ENCODE measurements around the gene CBX3. TPM values are rescaled to one million over a fixed set of nuclear protein-coding genes. Genes with fewer than 3 reads are reported as not detected.

CBX3 gene
- total and polyA plus RNA-seq, 7 donors = 58.1 to 101 (median 94.9) TPM

- peaks cover 0 to 5% (median 0%) of the 10 kb centered on the region in 4 donors for H3K9me3 ChIP-seq
- no peaks in the 10 kb centered on the region for H3K4me1 ChIP-seq
- intact Hi-C loops (cut with DNase I) = no loop called here
- no peak overlapping the region for H3K27ac ChIP-seq
- DNase-seq = no peak
- WGBS, 2 donors = 61 to 72% methylated on average over 5 of the region's 5 CpGs
- no peak overlapping the region for H3K4me3 ChIP-seq
- no peak for TF ChIP-seq EP300 (IDR thresholded peaks at IDR 0.05)
- TF ChIP-seq POLR2AphosphoS5 (IDR thresholded peaks at IDR 0.05) = no peak
- peaks cover 0 to 8% (median 4%) of the 10 kb centered on the region in 3 donors for H3K27me3 ChIP-seq
- no peaks in the 10 kb centered on the region for H3K36me3 ChIP-seq
These were observed 34.8 kb upstream of the CBX3 start for GRCh38 chr7:26166684-26167266.

- no peaks in the 10 kb centered on the region for H3K36me3 ChIP-seq
- no peaks in the 10 kb centered on the region for H3K4me1 ChIP-seq
- WGBS, 2 donors = 23 to 55% methylated on average over 3 of the region's 3 CpGs
- H3K27ac ChIP-seq = no peak overlapping the region
- no peak for DNase-seq
- no peak for TF ChIP-seq POLR2AphosphoS5 (IDR thresholded peaks at IDR 0.05)
- no peak for TF ChIP-seq POLR2A (IDR thresholded peaks at IDR 0.05)
- no peak for TF ChIP-seq CTCF (IDR thresholded peaks at IDR 0.05)
- no peak for TF ChIP-seq EP300 (IDR thresholded peaks at IDR 0.05)
- intact Hi-C loops (cut with DNase I) = no loop called here
- H3K27me3 ChIP-seq = peaks cover 0 to 8% (median 4%) of the 10 kb centered on the region in 3 donors
- peaks cover 0 to 5% (median 0%) of the 10 kb centered on the region in 4 donors for H3K9me3 ChIP-seq
- H3K4me3 ChIP-seq = no peak overlapping the region
These were observed 34.1 kb upstream of the CBX3 start for GRCh38 chr7:26167303-26167934.

- H3K4me3 ChIP-seq = no peak overlapping the region
- no peak overlapping the region for H3K27ac ChIP-seq
- DNase-seq = no peak
- no peaks in the 10 kb centered on the region for H3K36me3 ChIP-seq
- peaks cover 0 to 4% (median 0%) of the 10 kb centered on the region in 4 donors for H3K9me3 ChIP-seq
- WGBS, 2 donors = 86 to 93% methylated on average over 6 of the region's 6 CpGs
- H3K27me3 ChIP-seq = peaks cover 0 to 8% (median 4%) of the 10 kb centered on the region in 3 donors
- intact Hi-C loops (cut with DNase I) = no loop called here
- TF ChIP-seq POLR2AphosphoS5 (IDR thresholded peaks at IDR 0.05) = no peak
- TF ChIP-seq CTCF (IDR thresholded peaks at IDR 0.05) = no peak
- no peak for TF ChIP-seq POLR2A (IDR thresholded peaks at IDR 0.05)
- TF ChIP-seq EP300 (IDR thresholded peaks at IDR 0.05) = no peak
- H3K4me1 ChIP-seq = no peaks in the 10 kb centered on the region
These were observed 33.0 kb upstream of the CBX3 start for GRCh38 chr7:26168458-26169023.

GRCh38 chr7:26169271-26169670, 32.3 kb upstream of the CBX3 start:
- no peaks in the 10 kb centered on the region for H3K36me3 ChIP-seq
- H3K4me1 ChIP-seq = no peaks in the 10 kb centered on the region
- intact Hi-C loops (cut with DNase I) = no loop called here
- DNase-seq = no peak
- WGBS, 2 donors = 76 to 95% methylated on average over 3 of the region's 3 CpGs
- H3K27ac ChIP-seq = no peak overlapping the region
- H3K4me3 ChIP-seq = no peak overlapping the region
- no peaks in the 10 kb centered on the region for H3K9me3 ChIP-seq
- TF ChIP-seq EP300 (IDR thresholded peaks at IDR 0.05) = no peak
- TF ChIP-seq CTCF (IDR thresholded peaks at IDR 0.05) = no peak
- no peak for TF ChIP-seq POLR2AphosphoS5 (IDR thresholded peaks at IDR 0.05)
- no peak for TF ChIP-seq POLR2A (IDR thresholded peaks at IDR 0.05)
- H3K27me3 ChIP-seq = peaks cover 0 to 8% (median 4%) of the 10 kb centered on the region in 3 donors

- Histone ChIP-seq H3K27ac (no peak overlapping the region), H3K4me1 (no peaks in the 10 kb centered on the region), H3K4me3 (no peak overlapping the region), H3K9me3 (no peaks in the 10 kb centered on the region), H3K36me3 (no peaks in the 10 kb centered on the region), H3K27me3 (peaks cover 0 to 7% (median 4%) of the 10 kb centered on the region in 3 donors)
- 95 to 99% methylated on average over 1 of the region's 1 CpG for WGBS, 2 donors
- no peak for DNase-seq
- intact Hi-C loops (cut with DNase I) = no loop called here
- no peak for TF ChIP-seq POLR2A (IDR thresholded peaks at IDR 0.05)
These were observed 30.9 kb upstream of the CBX3 start for GRCh38 chr7:26170663-26171062.
